Parathyroid adenoma (tissue), 2 donors: ENCODE measurements around the gene INPP5A.

Source experiments
- H2AFZ ChIP-seq: fragments of 300-600 bp; sonication (generic); one replicate; pipeline ENCODE4 v1.7.0; 2017; ENCODE audit warnings: antibody characterized with exemption, mild to moderate bottlenecking
- H3K27ac ChIP-seq: fragments of 300-600 bp; sonication (generic); one replicate; pipeline ENCODE4 v1.7.0; 2017
- H3K27me3 ChIP-seq: fragments of 300-600 bp; sonication (generic); one replicate; pipeline ENCODE4 v1.7.0; 2017; ENCODE audit warnings: low read length; ENCODE audit not compliant: control insufficient read depth, insufficient read depth
- H3K36me3 ChIP-seq: fragments of 300-600 bp; sonication (generic); one replicate; pipeline ENCODE4 v1.7.0; 2017; ENCODE audit warnings: low read length; ENCODE audit not compliant: control insufficient read depth, insufficient read depth
- H3K4me1 ChIP-seq: fragments of 300-600 bp; sonication (generic); one replicate; pipeline ENCODE4 v1.7.0; 2017; ENCODE audit warnings: control low read depth
- H3K4me2 ChIP-seq: fragments of 300-600 bp; sonication (generic); one replicate; pipeline ENCODE4 v1.7.0; 2017; ENCODE audit warnings: low read length
- H3K4me3 ChIP-seq: fragments of 300-600 bp; sonication (generic); one replicate; pipeline ENCODE4 v1.7.0; 2017; ENCODE audit warnings: low read depth, low read length
- H3K79me2 ChIP-seq: fragments of 300-600 bp; sonication (generic); one replicate; pipeline ENCODE4 v1.7.0; 2017; ENCODE audit warnings: control low read depth
- H3K9ac ChIP-seq: fragments of 300-600 bp; sonication (generic); one replicate; pipeline ENCODE4 v1.7.0; 2017; ENCODE audit warnings: mild to moderate bottlenecking
- H3K9me3 ChIP-seq: fragments of 300-600 bp; sonication (generic); one replicate; pipeline ENCODE4 v1.7.0; 2017; ENCODE audit warnings: low read length; ENCODE audit not compliant: control insufficient read depth
- TF ChIP-seq, protein P1 (sequence below): fragments of 300-600 bp; sonication (generic); IDR thresholded peaks from one replicate; pipeline ENCODE4 v1.7.0; 2017; ENCODE audit warnings: antibody characterized with exemption, mild to moderate bottlenecking
- donor health status: primary hyperparathyroidism.

The INPP5A gene

GRCh38 chr10:132714096-132714985 is 176.8 kb downstream of the INPP5A start:
- Histone ChIP-seq H3K79me2 (peaks cover 4% of the 10 kb centered on the region), H3K4me3 (no peak overlapping the region), H3K4me2 (no peak overlapping the region), H3K36me3 (no peaks in the 10 kb centered on the region), H2AFZ (no peak overlapping the region), H3K4me1 (no peaks in the 10 kb centered on the region), H3K27ac (no peak overlapping the region), H3K27me3 (no peaks in the 10 kb centered on the region), H3K9me3 (no peaks in the 10 kb centered on the region), H3K9ac (no peak overlapping the region)
- TF ChIP-seq, protein P1, sequence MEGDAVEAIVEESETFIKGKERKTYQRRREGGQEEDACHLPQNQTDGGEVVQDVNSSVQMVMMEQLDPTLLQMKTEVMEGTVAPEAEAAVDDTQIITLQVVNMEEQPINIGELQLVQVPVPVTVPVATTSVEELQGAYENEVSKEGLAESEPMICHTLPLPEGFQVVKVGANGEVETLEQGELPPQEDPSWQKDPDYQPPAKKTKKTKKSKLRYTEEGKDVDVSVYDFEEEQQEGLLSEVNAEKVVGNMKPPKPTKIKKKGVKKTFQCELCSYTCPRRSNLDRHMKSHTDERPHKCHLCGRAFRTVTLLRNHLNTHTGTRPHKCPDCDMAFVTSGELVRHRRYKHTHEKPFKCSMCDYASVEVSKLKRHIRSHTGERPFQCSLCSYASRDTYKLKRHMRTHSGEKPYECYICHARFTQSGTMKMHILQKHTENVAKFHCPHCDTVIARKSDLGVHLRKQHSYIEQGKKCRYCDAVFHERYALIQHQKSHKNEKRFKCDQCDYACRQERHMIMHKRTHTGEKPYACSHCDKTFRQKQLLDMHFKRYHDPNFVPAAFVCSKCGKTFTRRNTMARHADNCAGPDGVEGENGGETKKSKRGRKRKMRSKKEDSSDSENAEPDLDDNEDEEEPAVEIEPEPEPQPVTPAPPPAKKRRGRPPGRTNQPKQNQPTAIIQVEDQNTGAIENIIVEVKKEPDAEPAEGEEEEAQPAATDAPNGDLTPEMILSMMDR = no peak

DNA sequence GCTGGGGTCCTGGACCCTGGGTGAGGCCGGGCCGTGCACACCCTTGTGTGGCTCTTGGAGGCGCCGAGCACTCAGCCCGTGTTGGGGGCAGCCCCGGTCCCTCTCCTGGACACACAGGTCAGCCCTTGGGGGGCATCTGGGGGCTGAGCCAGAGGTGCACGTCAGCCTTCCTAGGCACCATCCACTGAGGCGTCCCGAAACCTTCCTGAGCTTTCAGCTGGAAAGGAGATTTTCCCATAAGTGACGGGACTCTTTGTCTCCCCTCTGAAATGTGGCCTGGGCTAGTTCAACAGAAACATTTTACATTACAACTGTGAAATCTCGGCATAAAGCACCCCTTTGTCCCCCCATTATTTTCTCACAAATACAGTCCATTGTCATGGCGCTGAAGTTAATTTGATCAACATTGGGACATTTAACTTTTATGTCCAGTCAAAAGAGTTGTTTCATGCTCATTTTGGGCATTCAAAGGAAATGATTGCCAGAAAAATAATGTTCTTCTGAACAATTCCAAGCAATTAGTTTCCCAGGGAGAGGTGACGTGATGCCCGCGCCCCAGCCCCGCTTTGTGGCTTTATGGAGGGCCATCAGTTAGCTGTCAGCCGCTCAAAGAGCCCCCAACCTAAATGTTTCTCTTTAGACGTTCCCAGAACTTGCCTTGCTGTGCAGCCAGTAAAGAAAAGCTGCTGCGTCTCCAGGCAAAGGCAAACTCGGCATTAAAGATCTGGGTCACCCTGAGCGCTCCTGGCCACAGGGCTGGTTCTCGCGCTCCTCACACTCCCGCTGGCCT is 177.6 kb downstream of the INPP5A start:
- no peak overlapping the region for H3K27ac ChIP-seq
- no peaks in the 10 kb centered on the region for H3K27me3 ChIP-seq
- no peak overlapping the region for H3K4me2 ChIP-seq
- H2AFZ ChIP-seq = no peak overlapping the region
- H3K9ac ChIP-seq = no peak overlapping the region
- no peaks in the 10 kb centered on the region for H3K36me3 ChIP-seq
- H3K4me3 ChIP-seq = no peak overlapping the region
- TF ChIP-seq, protein P1 = no peak
- no peaks in the 10 kb centered on the region for H3K9me3 ChIP-seq
- H3K4me1 ChIP-seq = no peaks in the 10 kb centered on the region
- peaks cover 4% of the 10 kb centered on the region for H3K79me2 ChIP-seq

GRCh38 chr10:132715776-132716680 is 178.4 kb downstream of the INPP5A start:
- Histone ChIP-seq H3K79me2 (peaks cover 4% of the 10 kb centered on the region), H3K27ac (no peak overlapping the region), H3K9me3 (no peaks in the 10 kb centered on the region), H3K4me2 (no peak overlapping the region), H3K27me3 (no peaks in the 10 kb centered on the region), H3K9ac (no peak overlapping the region), H3K4me1 (no peaks in the 10 kb centered on the region), H2AFZ (no peak overlapping the region), H3K36me3 (no peaks in the 10 kb centered on the region), H3K4me3 (no peak overlapping the region)
- TF ChIP-seq, protein P1 = no peak

- Histone ChIP-seq H3K36me3 (no peaks in the 10 kb centered on the region), H3K27me3 (no peaks in the 10 kb centered on the region), H3K9me3 (no peaks in the 10 kb centered on the region), H3K4me2 (no peak overlapping the region), H3K4me3 (no peak overlapping the region), H3K9ac (no peak overlapping the region), H3K79me2 (peaks cover 4% of the 10 kb centered on the region), H2AFZ (no peak overlapping the region), H3K27ac (no peak overlapping the region), H3K4me1 (no peaks in the 10 kb centered on the region)
- TF ChIP-seq, protein P1 = no peak
Measured at GRCh38 chr10:132716691-132717490, 179.3 kb downstream of the INPP5A start.
